NCI-H2171 (cell line): ENCODE data around the gene JPH2.
A peak's percentile ranks its signal among the peaks of the same experiment; 100 is the strongest.

Experiments used
- DNase-seq: peaks from one replicate; lab custom pipeline; 2025; lab: John Stamatoyannopoulos, UW

JPH2 gene

DNA sequence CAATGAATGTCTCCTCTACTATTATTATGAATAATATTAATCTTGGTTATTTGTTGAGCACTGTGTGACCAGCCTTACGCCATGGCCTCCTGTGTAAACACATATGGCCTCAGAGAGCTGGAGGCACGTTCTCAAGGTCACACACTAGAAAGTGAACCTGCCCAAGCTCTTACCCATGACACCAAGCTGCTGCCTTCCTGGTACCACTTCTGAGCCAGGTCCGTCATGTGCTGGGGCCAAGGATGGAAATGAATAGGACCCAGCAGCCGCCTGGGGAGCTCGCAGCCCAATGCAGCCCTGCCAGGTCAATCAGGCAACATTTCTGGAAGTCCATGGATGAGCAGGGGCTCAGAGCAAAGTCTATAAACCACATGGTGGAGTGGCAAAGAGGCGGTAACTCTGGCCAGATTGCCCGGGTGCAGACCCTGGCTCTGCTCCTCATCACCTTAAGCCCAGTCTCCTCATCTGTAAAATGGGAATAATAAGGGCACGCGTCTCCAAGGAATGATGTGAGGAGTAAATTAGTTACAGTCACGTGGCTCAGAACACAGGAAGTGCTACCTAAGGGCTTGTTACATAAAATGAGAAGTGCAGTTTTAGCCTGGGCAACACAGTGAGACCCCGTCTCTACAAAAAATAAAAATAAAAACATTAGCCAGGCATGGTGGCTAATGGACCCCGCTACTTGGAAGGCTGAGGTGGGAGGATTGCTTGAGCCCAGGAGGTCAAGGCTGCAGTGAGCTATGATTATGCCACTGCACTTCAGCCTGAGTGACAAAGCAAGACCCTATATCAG lies 61.5 kb downstream of the JPH2 start:
- no peak for DNase-seq

DNA sequence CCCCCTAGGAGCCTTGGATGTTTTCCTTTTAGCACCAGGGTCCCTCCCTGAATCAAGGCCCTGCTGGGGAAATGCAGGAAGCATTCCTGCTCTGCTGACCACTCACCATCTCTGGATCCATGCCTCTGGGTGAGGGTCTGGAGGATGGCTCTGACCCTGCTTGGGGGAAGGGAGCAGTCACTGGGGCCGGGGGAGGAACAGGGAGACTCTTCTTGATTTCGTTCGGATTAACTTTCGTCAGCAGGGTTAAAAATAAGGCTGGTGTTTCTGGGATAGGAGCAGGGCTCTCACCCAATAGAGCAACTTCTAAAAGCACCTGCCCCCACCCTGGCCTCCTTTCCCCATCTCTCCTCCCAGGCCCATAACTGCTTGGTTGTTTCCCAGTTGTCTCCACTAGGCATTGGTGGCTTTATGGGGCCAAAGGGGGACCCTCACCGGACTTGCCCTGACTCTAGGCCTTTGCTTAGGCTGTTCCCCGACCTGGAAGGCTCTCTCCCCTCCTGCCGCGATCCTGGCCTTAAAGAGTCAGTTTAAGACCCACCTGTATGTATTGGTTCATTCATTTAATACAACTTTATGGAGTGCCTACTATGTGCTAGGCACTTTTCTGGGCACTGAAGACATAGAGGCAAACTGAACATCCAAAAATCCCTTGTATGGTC lies 63.0 kb downstream of the JPH2 start:
- no peak for DNase-seq

DNA sequence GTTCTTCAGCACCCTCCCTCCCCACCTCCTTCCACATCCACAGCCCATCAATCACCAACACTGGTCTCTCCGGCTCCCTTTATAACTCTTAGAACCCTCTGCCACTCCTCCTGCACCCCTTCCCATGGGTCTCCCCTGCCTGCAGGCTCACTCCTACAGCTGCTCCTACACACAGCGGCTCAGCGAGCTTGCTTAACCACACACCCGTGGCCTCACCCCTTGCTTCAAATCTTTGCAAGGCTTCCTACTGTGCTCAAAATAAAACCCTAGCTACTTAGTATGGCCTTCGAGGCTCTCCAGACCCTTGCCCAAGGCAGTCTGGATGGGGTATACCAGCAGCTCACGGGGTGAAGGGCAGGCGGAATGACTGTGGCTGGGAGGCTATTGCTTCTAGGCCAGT lies 63.7 kb downstream of the JPH2 start:
- no peak for DNase-seq

DNA sequence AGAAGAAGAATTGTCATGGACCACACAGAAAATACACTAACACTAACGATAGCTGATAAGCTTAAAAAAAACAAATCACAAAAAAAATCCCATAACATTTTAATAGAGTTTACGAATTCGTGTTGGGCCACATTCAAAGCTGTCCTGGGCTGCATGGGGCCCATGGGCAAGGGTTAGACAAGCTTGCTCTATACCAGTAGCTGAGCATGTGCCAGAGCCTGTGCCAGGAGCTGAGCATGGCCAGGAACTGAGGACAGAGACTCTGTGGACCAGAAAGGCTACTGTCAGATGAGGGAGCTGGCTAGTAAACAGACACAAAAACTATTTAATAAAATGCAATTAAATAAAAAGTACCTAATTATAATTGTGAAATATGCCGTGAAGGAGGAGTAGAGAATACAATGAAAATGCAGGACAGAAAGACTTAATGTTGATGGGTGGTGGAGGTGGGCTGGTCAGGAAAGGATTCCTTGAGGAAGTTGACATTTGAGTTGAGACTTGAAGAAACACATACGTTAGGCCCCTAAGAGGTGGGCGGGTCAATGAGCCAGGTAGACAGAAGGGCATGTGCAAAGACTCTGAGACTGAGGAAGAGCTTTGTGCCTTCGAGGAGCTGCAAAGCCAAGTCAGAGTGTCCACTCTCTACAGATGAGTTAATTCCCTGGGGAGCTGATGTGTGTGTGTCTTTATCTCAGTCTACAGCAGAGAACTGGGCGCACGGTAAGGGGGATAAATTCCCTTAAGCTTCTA lies 66.1 kb downstream of the JPH2 start:
- DNase-seq = no peak

DNA sequence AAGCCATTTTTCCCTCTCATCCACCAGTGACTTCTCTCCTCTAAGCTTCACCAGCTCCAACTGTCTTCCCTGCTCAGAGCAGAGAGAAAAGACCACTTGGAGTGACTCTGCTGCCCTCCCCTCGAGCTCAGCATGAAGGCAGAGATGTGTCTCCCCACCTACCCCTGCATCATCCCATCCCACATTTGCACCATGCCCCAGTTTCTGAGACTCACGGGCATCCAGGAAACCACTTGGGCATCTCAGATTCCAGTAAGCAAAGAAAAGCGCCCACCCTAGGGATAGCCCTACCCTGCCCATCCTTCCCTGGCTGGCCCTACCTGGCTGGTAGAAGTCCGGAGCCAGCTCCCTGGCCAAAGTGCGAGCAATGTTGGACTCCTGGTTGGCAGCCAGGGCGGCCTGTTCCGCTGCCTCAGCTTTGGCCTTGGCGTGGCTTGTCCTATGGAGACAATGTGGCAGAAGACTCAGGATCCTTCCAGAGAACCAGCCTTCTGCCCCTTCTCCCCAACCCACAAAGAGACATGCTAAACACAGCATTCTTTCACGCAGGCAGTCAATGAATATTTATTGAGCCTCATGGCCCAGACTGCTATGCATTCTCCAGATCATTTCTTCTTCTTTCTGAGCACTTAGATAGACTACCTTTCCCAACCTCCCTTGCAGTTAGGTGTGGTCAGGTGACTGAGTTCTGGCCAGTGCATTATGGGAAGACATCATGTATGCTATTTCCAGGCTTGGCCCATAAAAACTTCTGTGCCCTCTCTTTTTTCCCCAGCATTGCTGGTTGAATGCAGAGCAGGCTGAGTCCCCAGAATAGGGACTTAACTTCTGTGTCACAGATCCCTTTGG lies 68.6 kb downstream of the JPH2 start:
- DNase-seq = no peak

DNA sequence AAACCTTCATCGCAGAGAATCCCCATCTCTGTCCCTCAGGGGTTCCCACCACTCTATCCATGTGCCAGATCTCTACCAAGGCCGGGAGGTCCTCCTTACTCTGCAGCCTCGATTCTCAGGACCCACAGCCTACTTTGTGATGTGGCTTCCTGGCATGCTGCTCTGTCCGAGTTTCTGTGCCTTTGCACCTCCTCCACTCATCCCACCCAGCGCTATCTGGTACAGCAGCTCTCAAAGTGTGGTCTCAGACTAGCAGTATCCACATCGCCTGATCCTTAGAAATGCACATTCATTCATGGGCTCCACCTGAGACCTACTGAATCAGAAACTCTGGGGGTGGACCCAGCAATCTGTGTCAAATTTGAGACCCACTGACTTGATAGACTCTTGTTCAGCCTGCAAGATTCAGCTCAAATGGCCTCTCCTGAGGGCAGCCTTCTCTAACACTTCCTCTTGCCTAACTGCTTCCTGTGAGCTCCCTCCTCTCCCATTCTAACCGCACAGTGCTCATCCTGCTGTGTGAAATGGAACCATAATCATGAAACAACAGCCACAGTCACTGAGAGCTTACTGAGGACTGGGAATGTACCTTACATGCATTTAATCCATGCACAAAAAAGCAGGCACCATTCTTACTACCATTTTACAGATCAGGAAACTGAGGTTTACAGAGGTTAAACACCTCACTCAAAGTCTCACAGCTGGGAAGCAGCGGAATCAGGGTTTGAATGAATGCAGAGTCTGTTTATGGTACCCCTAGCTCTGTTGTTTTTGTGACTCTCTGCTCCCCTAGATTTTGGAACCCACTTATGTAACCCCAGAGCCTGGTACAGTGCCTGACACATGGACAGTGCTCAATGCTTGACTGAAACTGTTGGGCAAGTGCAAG lies 69.4 kb downstream of the JPH2 start:
- DNase-seq = no peak

DNA sequence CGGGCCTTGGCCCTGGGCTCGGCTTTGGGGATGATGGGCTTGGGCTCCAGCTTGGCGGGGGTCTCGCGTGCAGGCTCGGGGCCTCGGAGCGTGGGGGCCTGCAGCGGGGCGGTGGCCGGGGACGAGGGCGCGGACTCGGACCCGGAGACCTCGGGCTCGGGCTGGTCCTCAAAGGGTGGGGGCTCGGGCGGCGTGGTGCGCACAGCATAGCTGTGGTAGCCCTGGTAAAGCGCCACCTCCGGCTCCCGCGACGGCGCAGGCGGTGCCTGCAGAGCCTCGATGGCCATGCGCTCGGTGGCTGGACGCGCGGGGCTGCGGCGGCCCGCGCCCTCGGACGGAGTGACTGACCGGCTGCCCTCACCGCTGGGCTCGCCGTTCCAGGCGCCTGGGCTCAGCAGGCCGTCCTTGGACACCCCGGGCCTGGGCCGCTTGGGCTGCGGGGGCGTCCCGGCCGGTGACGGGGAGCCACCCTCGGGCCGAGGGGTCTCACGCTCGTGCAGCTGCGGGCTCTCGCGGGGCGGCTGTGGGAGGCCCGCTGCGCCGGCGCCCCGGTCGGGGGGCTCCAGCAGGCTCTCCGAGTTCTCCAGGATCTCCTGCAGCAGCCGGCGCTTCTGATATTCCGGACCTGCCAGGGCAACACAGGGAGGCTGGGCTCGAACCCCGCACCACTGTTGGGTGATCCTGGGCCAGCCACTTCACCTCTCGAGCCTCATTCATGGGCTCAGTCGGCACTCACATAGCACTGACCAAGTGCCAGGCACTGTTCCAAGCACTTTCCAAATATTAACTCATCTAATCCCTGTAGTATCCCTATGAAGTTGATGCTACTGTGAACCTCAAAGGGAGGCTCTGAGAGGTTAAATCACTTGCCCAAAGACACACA lies 71.0 kb downstream of the JPH2 start:
- DNase-seq = no peak

DNA sequence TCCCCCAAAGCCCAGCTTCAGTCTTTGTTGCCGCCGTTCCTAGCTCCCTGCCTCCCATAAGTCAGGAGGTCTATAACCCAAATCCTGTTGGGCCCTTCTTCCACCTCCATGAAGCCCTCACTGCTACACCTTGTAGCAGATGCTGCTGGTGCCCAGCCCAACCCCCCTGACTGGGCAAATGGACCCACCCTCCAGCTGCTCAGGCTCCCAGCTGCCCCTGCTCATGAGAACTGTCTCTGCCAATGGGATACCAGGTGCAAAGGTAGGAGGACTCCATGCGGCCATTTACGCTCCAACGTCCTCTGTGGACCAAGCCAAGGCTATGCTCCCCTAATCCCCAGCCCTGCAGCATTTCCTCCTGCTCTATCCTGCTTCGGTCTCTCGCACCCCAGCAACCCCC lies 71.8 kb downstream of the JPH2 start:
- DNase-seq = no peak

DNA sequence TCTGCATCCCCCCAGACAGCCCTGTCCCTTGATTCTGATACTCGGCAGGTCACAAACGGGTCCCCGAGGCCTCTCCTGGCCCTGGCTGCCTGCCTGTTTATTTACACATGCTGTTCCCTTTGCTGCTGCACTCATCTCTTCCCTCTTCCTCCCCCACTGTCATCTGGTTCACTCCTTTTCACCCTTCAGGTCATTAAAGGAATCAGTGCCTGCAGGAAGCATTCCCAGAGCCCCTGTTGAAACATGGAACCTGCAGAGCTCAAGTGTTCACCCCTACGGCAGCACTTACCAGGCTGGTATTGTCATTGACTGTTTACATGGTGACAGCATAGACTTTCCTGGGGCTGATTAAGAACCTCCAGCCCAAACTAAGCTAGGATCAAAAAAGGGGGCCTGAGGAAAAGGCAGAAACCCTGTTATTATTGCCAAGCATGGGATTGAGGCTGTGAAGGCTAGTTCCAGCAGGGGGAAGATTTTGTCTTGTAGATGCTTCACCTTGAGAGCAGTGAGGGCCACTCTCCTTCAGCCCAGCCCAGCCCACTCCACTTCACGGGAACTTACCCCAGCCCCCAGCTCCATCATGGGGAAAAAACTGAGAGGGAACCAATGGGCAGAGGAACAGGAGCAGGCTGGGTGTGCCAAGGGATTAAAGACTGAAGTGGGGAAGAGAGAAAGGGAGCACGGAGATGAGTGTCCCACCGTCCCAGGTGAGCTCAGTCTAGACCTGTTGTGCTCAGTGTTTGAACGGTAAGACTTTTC lies 73.2 kb downstream of the JPH2 start:
- DNase-seq = no peak

DNA sequence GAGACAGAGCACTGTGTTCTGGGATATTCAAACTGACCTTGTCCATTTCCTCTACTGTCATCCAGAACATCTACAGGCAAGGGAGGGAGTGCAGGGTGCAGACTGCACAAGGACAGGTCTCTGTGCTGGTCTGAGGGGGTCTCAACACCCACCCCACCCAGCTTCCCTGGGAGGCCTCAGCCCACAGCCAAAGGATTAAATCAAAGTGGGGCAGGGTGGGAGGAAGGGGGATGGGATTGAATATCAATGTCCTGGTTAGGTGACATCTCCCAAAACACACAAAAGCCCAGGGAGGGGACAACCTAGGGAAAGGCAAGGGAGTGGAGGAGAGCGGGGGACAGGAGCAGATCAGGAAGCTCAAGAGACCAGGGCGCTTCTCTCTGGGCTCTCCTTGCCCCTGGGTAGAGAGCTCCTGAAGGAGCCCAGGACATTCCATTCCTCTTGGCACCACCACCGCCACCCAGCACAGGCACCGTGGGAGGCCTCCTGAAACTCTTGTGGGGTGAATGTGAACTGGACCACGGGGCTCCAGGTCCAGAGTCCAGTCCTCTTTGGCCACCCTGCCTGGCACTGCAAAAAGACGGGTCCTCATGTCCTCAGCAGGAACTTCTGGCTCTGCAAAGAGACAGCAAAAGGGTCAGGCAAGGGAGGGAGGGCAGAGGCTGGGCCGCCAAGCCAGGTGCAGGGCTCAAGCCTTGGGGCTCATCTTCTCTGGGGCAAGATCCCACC lies 73.9 kb downstream of the JPH2 start:
- DNase-seq = no peak

DNA sequence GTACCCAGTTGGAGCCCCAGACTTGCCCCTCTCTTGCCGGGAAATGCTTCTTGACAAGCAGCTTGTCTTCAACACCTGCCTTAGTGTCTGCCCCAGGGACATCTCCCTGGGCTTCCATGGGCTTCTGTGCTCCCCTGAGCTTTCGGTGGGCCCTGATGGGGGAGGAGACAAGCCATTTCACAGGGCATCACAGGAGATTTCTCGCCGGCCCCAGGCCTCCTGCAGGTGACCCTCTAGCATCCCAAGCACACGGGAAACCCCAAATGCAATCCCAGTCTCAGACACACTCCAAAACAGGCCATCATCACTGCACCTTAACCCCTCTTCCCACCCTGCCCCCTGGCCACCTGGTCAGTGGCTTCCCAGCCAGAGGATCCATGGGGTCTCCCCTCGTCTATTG lies 74.5 kb downstream of the JPH2 start:
- DNase-seq = no peak

DNA sequence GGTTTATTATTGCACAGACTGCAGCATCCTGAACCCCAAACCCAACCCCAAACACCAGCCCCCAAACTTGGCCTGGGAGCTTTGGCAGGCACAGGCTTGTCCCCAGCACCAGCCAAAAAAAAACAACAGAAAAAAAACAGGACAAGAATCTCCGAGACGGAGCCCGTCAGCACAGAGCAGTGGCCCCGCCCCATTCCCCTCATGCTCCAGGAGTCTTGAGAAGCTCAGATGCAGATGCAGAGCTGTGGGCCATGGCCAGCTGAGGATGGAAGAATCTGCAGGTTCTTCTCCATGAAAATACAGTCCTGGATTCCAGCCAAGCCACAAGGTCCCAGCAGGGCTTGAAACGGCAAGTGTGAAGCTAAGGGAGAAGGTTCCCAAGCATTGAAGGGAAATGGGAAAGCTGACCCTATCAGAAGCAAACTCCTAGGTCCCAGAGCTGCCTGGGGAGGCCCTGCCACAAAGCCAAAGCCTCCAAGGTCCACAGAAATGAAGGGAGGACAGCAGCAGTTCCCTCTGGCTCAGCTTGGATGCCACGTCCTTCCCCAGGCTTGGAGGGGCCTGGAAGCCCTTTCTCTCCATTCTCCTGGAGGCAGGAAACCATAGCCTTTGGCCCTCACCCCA lies 75.2 kb downstream of the JPH2 start:
- peak; percentile 33 for DNase-seq

DNA sequence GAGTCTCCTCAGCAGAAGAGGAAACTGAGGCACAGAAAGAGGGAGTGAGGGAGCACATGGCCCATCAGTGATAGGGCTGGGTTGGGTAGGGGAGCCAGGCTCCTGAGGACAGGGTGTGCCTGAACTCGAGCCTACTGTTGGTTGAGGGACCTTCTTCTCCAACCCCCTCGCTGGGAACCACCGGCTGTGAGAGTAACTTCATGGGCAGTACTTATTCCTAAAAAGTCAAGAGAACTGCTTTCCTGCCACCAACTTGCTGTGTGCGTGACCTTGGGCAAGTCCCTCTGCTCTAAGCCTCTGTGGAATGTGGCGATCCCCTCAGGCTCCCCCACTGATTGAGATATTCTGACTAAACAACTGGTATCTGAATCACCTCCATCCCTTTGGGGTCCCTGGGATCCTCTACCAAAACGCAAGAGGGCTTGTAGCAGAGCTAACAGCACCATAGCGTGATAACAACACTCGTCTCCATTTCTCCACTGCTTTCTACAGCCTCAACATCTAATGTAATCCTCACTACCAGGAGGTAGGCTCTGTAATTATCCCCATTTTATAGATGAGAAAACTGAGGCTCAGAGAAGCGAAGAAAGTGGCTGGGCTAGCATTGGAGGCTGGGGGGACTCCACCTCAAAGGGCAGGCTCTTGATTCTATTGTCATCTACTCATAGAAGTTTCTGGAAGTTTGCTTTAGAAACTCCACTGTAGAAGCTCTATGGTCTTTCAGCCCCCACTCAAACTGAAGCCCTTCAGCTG lies 76.0 kb downstream of the JPH2 start:
- no peak for DNase-seq

DNA sequence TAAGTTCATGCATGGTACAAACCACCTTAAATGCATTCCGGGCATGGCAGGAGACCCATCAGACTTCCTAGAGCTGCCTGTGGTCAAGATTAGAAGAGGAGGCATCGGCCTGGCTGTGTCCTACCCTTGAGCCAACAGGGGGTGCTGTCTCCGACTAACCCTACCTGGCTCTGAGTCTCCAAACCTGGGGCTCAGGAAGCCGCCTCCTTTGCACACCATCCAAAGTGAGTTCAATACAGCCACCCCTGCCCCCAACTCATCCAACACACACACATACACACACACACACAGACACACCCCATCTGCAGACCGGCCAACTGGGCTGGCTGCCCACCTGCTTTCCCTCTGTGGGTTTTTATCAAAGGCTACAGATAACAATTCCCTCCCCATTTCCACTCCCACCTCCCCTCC lies 77.0 kb downstream of the JPH2 start:
- no peak for DNase-seq

DNA sequence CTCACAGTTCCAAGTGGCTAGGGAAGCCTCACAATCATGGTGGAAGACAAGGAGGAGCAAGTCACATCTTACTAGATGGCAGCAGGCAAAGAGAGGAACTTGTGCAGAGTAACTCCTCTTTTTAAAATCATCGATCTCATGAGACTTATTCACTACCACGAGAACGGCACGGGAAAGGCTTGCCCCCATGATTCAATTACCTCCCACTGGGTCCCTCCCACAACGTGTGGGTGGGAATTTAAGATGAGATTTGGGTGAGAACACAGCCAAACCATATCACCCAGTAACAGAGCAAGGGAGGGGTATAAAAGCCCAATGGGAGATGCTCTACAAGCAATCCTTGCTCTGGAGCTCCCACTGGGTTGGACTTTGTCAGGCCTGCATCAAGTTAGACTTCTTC lies 80.4 kb downstream of the JPH2 start:
- no peak for DNase-seq

DNA sequence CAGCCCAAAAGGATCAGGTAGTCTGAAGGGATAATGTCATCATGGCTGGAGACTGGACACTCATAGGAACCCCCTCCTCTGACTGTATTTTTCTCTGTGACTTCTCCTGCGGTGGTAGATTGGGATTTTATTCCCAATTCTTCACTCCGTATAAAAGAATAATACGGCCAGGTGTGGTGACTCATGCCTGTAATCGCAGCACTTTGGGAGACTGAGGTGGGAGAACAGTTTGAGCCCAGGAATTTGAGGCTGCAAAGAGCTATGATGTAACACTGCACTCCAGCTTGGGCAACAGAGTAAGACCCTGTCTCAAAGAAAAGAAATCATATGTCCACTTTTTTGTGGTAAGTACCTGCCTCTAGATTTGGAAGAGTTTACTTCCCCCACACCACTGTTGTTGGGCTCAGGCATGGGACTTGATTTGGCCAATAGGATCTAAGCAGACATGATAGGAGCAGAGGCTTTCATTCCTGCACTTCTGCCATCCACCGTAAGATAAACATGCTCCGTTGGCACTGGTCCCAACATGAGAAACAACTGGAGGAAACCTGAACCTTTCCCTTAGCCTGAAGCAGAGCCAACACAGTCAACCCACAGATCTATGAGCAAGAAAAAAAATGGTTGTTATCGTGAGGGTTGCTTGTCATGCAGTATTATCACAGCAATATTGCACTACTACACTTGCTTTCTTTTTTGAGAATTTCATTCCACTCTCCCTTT lies 82.0 kb downstream of the JPH2 start:
- DNase-seq = peak; percentile 85

DNA sequence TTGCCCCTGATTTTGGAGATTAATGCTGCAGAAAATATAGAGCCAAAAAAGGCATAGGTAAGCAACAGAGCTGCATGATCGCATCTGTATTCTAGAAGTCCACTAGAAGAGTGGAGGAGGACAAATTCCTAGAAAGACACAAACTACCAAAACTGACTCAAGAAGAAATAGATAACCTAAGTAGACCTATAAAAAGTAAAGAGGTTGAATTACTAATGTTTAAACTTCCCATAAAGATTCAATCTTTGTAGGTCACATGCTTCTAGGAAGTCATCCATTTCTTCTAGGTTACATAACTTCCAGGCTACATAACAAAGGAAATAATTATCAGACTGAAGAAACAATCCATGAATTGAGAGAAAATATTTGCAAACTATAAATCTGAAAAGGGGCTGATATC lies 84.4 kb downstream of the JPH2 start:
- DNase-seq = no peak
